ENCODE measurements around the gene CCDC117.

Gene CCDC117

DNA sequence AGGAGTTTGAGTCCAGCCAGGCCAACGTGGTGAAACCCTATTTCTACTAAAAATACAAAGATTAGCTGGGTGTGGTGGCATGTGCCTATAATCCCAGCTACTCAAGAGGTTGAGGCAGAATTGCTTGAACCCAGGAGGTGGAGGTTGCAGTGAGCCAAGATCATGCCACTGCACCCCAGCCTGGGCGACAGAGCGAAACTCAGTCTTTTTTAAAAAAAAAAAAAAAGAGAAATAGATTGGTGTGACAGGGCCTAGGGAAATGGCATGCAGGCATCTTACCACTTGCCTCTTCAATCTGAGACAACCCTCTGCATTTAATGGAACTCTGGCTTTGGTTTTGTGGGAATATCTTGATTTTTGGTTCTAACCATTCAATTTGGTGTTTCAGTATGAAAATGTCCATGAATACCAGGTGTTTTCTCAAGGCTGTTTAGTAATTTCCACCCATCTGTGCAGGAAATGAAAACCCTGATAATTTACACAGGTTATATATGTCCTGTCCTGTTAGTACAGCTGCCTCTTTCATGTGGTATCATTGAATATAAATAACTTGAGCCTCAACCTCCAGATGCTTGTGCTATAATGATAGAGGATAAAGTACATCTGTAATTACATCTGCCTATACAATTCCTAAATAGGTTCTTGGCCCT lies 19.5 kb downstream of the CCDC117 start:
- FAIRE-seq (no peak), DNase-seq (ENCODE audit: insufficient read length, low spot score) (no peak)
- no peak for TF ChIP-seq CTCF (IDR thresholded peaks at IDR 0.05; ENCODE audit: insufficient read depth, missing control alignments)

DNA sequence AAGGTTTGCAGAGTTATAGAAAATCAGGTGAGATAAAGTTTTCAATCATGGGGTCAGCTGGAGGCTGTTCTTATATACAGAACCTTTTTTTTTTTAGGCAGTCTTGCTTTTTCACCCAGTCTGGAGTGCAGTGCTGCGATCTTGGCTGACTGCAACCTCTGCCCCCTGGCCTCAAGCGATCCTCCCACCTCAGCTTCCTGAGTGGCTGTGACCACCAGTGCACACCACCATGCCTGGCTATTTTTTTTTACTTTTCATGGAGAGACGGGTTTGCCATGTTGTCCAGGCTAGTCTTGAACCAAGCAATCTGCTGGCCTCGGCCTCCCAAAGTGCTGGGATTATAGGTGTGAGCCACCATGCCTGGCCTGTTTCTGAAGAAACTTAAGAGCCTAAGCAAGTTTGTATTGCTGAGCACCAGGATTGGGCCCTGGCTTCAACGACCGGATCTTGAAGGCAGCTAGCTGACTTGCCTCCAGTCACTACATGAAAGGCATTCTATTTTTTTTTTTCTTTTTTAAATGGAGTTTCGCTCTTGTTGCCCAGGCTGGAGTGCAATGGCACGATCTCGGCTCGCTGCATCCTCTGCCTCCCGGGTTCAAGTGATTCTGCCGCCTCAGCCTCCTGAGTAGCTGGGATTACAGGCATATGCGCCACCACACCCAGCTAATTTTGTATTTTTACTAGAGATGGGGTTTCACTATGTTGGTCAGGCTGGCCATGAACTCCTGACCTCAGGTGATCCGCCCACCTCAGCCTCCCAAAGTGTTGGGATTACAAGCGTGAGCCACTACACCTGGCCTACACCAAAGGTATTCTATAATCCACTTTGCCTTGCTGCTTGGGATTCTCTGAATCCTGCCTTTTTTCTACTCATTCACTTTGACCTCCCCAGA lies 20.2 kb downstream of the CCDC117 start:
- FAIRE-seq = no peak
- no peak for TF ChIP-seq CTCF (IDR thresholded peaks at IDR 0.05; ENCODE audit: insufficient read depth, missing control alignments)
- DNase-seq (ENCODE audit: insufficient read length, low spot score) = no peak

- TF ChIP-seq CTCF (IDR thresholded peaks at IDR 0.05; ENCODE audit: insufficient read depth, missing control alignments) = no peak
- FAIRE-seq = no peak
- DNase-seq (ENCODE audit: insufficient read length, low spot score) = no peak
Observed at GRCh38 chr22:28793976-28794584, 21.6 kb downstream of the CCDC117 start.

DNA sequence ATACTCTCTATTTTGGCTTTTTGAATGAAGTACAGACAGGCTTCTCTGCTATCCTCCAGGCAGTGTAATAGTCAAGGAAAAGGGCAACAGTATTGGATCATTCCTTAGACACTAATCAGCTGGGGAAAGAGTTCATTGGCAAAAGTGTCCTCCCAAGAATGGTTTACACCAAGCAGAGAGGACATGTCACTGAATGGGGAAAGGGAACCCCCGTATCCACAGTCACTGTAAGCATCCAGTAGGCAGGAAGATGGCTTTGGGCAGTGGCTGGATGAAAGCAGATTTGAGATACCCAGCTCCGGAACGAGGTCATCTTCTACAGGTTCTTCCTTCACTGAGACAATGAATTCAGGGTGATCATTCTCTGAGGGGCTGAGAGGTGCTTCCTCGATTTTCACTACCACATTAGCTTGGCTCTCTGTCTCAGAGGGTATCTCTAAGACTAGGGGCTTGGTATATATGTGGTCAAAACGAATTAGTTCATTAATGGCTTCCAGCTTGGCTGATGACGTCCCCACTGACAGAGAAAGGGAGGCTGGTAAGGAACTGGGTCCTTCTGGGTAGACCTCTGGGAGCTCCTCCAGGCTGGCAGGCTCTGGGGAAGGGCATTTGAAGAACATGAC lies 22.7 kb downstream of the CCDC117 start:
- FAIRE-seq (no peak), DNase-seq (ENCODE audit: insufficient read length, low spot score) (no peak)
- TF ChIP-seq CTCF (IDR thresholded peaks at IDR 0.05; ENCODE audit: insufficient read depth, missing control alignments) = no peak

- no peak for FAIRE-seq
- TF ChIP-seq CTCF (IDR thresholded peaks at IDR 0.05; ENCODE audit: insufficient read depth, missing control alignments) = no peak
- no peak for DNase-seq (ENCODE audit: insufficient read length, low spot score)
Observed at GRCh38 chr22:28795932-28796856, 23.7 kb downstream of the CCDC117 start.

- FAIRE-seq = no peak
- DNase-seq (ENCODE audit: insufficient read length, low spot score) = no peak
- TF ChIP-seq CTCF (IDR thresholded peaks at IDR 0.05; ENCODE audit: insufficient read depth, missing control alignments) = no peak
Observed at GRCh38 chr22:28798810-28799605, 26.5 kb downstream of the CCDC117 start.
